Cardiac septum (tissue), 1 donor: ENCODE results near the gene NRCAM. TPM values are rescaled to one million over a fixed set of nuclear protein-coding genes. Genes with fewer than 3 reads are reported as not detected.

Source experiments
- DNase-seq: peaks from one replicate; pipeline ENCODE4 v3.0.0-alpha.2; 2020; ENCODE audit warnings: low spot score
- intact Hi-C: fragments of 100-400 bp; cut with DNase I; formaldehyde crosslinking; loops from one replicate; pipeline ENCODE4 v1.14.0; 2022
- total RNA-seq: library from RNA; stranded (reverse); fragmentation: NEBNext Ultra II Directional; extraction: Animal tissue kit (Norgen Biotek cat#: 25700); gene quantifications from one replicate; pipeline ENCODE4 v1.2.1, GENCODE V29; 2021
- donor health status: DM: no; HTN: no; CAD: no.

NRCAM gene
- total RNA-seq, 1 donor from 2014 or later, result 0.57 TPM

- no peak for DNase-seq
- intact Hi-C loops, result no loop called here
Measured at GRCh38 chr7:108434010-108434409, 22.2 kb downstream of the NRCAM start.

GRCh38 chr7:108431099-108431498 is 25.1 kb downstream of the NRCAM start:
- intact Hi-C loops, result no loop called here
- DNase-seq, result no peak

GRCh38 chr7:108430664-108431063 is 25.6 kb downstream of the NRCAM start:
- intact Hi-C loops, result no loop called here

GRCh38 chr7:108427766-108428165 is 28.5 kb downstream of the NRCAM start:
- DNase-seq, result no peak
- intact Hi-C loops, result no loop called here

More at GRCh38 chr7:108430664-108431063, 25.6 kb downstream of the NRCAM start:
- no peak for DNase-seq

- intact Hi-C loops, result no loop called here
- no peak for DNase-seq
Measured at GRCh38 chr7:108425714-108426275, 30.4 kb downstream of the NRCAM start.

- intact Hi-C loops, result no loop called here
- no peak for DNase-seq
Measured at GRCh38 chr7:108424013-108424412, 32.2 kb downstream of the NRCAM start.

GRCh38 chr7:108423089-108423989 is 32.9 kb downstream of the NRCAM start:
- intact Hi-C loops, result no loop called here
- no peak for DNase-seq

- no peak for DNase-seq
- intact Hi-C loops, result no loop called here
Measured at GRCh38 chr7:108421720-108422331, 34.4 kb downstream of the NRCAM start.

GRCh38 chr7:108419961-108420908 is 36.0 kb downstream of the NRCAM start:
- intact Hi-C loops, result no loop called here

GRCh38 chr7:108418946-108419345 is 37.3 kb downstream of the NRCAM start:
- DNase-seq, result no peak
- intact Hi-C loops, result no loop called here

More at GRCh38 chr7:108419961-108420908, 36.0 kb downstream of the NRCAM start:
- DNase-seq, result no peak

GRCh38 chr7:108417926-108418325 is 38.3 kb downstream of the NRCAM start:
- intact Hi-C loops, result no loop called here
- no peak for DNase-seq

- no peak for DNase-seq
- intact Hi-C loops, result no loop called here
Measured at GRCh38 chr7:108417144-108417543, 39.1 kb downstream of the NRCAM start.

GRCh38 chr7:108415821-108416536 is 40.3 kb downstream of the NRCAM start:
- no peak for DNase-seq
- intact Hi-C loops, result no loop called here

GRCh38 chr7:108415084-108415483 is 41.2 kb downstream of the NRCAM start:
- intact Hi-C loops, result no loop called here
- DNase-seq, result no peak

- DNase-seq, result no peak
- intact Hi-C loops, result no loop called here
Measured at GRCh38 chr7:108413782-108414492, 42.3 kb downstream of the NRCAM start.

GRCh38 chr7:108413337-108413736 is 42.9 kb downstream of the NRCAM start:
- intact Hi-C loops, result no loop called here
- DNase-seq, result no peak

- DNase-seq, result no peak
- intact Hi-C loops, result no loop called here
Measured at GRCh38 chr7:108409146-108409545, 47.1 kb downstream of the NRCAM start.

GRCh38 chr7:108408296-108408991 is 47.8 kb downstream of the NRCAM start:
- DNase-seq, result no peak
- intact Hi-C loops, result no loop called here
